HG03575 (cell line): Measurements from ENCODE around the gene SH3GLB2.

Source experiments
- ATAC-seq: cut with Tn5 transposase; IDR thresholded peaks from one replicate; pipeline ENCODE4 v1.9.1; 2021; ENCODE audit not compliant: unreplicated experiment, insufficient number of reproducible peaks, low FRiP score; ENCODE audit errors: extremely low read depth

SH3GLB2 gene

DNA sequence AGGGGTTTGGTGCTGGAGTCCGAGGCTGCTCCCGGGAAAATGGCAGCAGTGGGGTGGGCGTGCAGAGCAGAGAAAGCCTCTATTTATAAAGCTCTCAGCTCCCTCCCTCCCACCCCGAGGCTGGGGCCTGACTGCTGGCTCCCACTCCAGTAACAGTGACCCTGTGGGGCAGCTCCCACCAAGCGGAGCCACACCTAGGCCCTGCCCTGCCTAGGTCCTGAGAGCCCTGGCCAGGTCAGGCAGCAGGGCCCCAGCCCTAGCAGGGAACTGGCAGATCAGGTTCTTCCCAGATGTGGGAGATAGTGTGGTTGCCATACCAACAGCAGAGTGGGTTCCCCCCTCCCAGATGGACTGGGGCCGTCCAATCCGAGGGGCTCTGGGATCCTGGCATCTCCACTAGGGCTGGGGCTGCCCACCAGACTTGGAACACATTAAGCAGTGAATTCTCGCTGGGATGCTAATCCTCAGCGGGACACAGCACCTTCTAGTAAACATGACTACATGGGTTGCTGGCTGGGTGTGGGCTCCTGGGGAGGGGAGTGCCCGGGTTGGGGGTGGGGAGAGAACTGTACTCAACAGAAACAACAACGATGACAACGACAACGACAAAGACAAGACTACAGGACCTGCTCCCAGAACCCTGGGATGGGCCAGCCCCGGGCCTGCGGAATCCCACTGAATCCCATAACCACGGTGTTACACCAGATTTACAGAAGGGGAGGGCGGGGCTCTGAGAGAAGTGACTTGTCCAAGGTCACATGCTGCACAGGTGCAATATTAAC, 1.5 kb downstream of the SH3GLB2 start:
- ATAC-seq: no peak

DNA sequence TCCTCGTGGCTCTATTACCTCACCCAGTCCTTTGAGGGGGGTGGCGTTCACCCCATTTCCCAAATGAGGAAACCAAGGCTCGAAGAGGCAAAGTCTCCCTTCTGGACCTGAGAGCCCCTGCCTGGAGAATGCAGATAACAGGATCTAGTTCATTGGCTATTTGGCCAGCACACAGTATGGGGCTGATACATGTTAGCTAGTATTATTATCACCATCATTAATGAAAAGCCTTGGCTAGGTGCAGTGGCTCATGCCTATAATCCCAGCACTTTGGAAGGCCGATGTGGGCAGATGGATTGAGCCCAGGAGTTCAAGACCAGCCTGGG, 4.3 kb downstream of the SH3GLB2 start:
- ATAC-seq: no peak

DNA sequence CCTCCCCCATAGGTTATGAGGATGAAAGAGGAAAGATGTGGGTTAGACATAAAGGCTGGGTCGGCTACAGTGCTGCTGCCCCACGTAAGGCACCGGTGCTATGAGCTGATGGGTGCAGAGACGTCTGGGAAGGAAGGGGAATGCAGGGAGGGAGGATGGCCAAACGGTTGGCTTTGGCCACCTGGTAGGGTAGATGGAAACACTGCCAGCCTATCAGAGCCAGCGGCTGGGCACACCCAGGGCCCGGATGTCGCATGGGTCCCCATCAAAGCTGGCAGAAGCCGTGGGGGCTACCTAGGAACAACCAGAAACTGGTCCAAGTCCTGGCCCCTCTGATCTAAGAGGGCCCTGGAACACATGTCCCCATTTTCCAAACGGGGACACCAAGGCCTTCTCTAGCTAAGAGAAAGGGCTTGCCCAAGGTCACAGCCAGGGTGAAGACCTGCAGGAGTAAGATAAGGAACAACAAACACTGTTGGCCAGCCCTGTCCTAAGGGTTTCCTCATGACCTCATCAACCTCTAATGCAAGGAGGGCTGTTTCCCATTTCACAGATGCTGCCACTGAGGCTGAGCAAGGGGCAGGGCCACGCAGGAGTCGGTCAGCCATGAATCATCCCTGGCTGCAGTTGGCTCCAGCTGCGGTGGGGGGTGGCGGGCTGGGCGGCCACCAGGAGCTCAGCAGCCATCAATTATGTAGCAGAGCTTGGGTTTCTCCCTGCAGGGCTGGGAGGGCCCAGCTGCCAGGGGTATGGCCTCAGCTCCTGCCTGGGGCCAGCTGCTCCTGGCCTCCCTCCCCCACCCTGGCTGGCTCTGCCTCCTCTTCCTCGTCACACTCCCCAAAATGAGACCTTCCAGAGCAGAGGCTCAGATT, 4.9 kb downstream of the SH3GLB2 start:
- no peak for ATAC-seq

DNA sequence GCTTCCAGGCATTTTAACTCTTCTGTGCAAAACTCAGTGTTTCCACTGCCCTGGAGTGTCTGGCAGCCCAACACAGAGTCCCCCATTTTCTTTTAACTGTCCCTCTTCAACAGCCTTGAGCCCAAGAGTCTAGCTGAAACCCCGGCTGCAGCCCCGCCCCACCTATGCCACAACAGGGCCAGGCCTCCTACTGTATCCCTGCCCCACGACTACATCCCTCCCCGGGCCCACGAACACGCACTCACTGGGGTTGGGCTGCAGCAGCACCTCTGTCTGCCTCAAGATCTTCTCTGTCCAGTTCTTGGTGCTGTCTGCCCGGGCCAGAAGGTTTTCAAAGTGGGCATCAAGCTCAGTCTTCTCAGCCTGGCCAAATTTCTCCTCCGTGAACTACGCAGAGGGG, 6.1 kb downstream of the SH3GLB2 start:
- ATAC-seq: no peak

DNA sequence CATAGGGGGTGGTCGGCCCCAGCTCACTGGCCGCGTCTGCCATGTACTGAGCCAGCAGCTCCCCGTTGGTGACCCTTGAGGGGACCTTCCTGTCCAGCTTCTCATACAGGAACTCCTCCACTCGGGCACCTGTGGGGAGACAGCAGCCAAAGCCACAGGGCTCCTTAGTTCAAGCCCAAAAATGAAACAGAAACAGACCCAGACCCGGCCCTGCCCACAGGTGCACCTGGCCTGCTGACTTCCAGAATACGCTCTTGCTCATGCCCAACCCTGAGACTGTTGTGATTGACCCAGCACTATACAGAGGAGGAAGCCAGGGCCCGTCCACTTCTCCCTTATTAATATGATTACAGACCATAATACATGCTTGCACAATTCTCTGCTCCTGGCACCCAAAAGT, 7.0 kb downstream of the SH3GLB2 start:
- ATAC-seq: no peak

DNA sequence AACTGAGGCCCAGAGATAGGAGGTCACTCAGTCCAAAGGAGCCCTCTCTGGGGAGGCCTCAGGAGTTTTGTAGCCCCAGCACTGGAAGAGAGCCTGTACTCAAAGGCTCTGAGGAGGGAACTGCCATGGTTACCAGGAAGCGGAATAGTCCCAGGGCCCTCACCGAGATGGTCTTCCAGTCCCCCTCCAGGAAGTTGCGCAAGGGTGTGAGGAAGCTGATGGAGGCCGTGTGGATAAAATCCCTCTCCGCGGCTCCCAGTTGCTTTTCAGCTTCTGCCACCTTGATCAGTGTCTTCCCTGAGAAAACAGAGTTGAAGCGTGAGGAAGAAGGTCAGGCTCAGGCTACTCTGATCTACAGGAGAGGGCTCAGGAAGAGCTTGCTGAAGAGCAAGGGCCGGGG, 13.5 kb downstream of the SH3GLB2 start:
- ATAC-seq: no peak

DNA sequence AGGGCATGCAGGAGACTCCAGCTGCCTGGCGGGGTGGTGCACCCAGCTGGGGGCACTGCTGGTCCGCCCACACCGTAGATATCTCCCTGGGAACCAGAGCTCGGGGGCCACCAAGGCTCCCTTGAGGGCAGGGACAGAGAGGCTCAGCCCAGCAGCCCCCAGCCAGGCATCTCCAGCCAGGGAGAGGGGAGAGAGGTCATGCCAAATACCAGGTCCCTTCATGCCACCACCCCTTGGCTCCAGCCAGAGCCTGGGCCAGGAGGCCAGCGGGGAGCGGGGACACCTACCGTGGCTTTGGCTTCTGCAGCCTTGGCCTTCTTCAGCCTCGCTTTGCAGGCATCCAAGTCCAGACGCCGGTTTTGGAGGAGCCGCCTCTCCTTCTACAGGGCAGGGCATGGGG, 14.0 kb downstream of the SH3GLB2 start:
- no peak for ATAC-seq

DNA sequence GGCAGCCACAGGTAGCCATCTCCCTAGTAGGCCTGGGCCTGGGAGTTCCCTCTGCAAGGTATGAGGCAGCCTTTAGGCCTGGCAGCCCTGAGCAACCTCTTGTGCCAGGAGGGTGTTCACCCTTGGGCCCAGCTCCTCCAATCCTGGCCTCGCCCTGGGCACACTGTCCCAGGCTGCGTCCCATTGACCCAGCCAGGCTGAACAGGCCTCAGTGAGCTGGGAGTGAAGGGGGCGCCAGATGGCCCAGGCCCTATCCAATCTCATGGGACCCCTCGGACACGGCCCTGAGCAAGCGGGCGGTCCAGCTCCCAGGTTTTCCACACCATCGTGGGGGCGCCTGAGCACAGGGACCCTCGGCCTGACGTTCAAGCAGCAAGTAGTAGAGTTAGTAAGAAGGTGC, 14.5 kb downstream of the SH3GLB2 start:
- ATAC-seq: no peak

DNA sequence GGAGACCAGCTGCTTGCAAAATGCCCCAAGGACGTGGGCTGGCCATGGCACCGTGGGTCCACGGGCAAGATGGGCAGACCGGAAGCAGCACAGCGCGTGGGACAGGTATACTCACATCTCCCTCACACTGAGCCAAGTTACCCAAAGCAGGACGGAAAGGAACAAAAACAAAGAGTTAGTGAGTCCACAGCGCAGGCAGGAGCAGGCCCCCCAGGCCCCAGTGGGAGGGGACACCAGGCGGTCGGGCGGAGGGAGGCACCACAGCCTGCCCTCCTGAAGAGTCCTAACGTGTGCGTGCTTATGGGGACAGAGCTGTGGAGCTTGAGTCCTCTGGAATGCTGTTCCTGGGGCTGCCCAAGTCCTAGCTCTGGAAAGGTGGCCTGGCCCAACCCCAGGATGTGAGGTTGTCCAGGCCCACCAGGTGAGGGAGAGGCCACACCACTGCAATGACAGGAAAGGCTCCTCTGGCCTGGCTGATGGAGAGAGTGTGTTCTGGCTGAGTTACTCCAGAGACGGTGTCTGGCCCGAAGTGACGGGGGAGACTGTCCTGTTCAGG, 15.2 kb downstream of the SH3GLB2 start:
- ATAC-seq: no peak

DNA sequence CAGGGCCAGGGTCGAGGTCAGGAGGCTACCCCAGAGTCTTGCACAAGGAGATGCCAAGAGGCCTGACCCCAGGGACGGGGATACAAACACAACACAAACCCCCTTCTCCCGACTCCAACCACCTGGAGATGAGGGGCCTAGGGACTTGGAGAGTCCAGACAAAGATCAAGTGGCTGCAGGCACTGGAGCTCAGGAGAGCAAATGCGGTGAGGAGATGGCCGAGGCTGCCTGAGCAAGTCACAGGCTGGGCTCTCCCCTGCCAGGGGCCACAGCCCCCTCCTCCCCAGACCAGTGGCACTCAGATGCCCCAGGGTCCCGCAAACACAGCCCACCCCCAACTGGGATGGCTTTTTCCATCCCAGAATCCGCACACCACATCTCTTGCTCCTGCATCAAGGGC, 15.8 kb downstream of the SH3GLB2 start:
- no peak for ATAC-seq

DNA sequence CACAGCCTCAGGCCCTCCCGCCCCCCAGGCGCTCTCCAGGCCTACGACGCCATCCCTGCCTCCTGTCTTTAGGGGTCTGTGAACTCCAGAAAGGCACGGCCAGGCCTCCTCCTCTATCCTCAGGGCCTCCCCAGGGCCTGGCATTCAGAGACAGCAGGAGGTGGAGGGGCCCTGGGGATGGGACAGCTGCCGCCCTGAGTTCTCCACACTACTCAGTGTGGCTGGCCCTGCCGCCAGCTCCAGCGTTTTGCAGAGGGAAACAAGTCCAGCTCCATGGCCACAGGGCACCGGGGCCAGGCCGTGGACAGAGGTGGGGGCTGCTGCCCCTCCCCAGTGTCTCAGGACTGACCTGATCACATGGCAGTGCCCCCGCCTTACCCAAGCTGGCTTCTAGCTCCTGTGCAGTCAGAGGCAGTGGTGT, 16.4 kb downstream of the SH3GLB2 start:
- ATAC-seq: no peak

DNA sequence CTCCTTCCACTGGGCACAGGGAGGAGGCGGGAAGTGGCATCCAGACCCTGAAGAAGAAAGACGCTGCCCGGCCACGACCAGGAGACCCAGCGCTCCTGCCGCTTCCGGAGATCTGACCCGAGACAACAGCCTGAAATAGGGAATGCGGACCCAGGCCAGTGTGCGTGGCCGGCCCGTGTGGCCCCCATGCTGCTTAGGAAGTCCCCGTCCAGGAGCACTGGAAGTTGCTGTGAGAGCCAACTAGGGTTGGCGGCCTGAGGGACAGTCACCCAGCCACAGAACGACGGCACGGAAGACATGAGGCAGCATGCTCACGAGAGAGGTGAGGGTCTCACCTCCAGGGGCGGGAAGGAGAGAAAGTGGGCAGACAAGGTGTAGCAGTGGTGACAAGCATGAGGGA, 17.0 kb downstream of the SH3GLB2 start:
- ATAC-seq: no peak

DNA sequence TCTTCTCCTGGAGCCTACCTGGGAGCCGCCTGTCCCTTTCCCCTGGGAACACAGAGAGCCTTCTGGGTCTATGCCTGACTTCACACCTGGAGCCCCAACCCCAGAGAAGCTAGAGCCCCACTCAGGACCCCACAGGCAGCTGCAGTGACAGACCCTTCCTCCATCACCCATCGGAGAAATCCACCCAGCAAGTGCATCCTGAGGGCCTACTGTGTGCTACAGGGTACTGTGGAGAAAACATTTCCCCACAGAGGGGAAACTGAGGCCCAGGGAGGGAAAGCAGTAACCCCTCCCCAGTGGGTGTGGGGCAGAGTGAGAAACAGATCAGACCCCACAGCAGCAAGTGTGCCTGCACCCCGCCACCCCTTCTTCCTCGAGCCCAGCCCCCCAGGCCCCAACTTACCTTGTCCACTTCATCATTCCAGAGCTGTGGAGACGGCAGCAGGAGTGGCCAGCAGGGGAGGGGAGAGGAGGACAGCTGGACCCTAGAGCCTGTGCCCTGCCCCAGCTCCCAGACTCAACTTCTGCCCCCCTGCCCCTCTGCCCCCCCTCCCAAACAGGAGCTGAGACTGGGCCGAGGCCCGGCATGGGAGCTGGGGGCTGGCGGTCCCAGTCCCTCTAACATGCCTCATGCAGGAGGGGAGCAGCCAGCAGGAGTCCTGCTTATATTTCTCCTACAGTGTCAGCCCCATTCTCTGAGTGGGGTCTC, 17.7 kb downstream of the SH3GLB2 start:
- ATAC-seq: no peak

DNA sequence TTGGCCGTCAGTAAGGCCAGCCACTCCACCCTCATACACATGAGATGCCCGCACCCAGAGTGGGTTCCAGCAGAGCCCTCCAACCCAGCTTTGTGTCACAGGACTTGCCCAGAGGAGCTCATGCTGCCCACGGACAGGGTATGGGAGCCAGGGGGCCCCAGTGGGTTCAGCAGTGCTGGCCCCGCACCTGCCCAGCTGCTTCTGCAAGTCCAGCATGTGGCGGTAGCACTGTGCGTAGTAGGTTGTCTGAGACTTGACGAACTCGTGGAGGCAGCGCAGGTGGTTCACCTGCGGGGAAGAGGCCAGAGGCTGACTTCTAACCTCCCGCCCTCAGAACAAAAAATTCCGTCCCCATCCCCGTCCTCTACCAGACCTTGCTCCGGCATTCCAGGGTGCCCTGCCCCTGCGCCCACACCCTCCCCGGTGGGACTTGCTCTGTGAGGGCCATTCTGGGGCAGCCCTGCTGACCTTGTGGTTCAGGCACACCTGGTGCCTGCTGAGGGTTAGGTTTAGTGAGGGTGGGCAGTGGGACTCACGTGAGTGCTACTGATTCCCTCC, 18.5 kb downstream of the SH3GLB2 start:
- ATAC-seq: no peak

DNA sequence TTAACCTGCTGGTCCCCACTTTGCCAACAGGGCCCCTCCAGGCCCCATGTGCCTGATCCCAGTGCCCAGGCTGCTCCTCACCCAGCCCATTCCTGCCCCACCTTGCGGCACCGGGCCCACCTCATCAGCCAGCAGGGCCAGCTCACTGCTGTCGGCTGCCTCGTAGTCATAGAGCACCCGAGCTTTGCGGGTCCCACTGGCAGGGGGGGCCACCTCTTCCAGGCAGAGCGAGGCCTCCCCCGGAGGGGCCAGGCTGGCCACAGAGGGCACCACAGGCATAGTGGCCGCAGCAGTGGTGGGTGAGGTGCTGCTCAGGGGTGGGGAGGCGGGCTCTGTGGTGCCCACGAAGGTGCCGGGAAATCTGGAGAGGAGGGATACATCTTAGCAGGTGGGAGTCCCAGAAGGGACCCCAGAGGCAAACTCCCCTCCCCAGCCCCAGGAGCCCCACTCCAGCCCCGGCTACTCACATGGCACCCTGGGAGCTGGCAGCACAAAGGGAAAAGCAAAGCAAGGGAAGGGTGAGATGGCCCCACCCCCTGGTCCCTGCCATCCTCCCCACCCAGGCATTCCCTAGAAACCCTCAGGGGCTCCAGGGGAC, 19.0 kb downstream of the SH3GLB2 start:
- ATAC-seq: no peak

DNA sequence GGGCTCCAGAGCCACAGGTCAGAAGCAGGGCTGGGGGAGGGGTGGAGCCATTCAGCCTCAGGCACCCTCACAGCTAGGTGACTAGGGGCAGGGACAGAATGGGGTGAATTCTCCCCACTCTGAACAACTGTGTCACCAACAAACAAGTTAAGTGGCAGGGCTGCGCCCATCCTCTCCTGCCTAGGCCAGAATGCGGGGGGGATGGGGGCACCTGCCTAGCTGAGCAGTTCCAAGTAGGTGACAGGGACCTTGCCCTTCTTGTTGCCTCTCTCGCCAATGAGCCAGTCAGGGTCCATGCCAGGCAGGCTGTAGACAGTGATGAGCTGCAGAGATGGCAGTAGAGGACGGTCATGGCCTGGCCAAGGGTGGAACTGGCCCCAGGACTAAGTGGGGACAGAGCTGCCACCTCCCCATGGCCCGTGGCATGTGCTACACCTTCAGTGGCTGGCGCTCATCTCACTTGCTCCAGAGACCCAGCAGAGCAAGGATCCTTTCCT, 19.6 kb downstream of the SH3GLB2 start:
- ATAC-seq: no peak

DNA sequence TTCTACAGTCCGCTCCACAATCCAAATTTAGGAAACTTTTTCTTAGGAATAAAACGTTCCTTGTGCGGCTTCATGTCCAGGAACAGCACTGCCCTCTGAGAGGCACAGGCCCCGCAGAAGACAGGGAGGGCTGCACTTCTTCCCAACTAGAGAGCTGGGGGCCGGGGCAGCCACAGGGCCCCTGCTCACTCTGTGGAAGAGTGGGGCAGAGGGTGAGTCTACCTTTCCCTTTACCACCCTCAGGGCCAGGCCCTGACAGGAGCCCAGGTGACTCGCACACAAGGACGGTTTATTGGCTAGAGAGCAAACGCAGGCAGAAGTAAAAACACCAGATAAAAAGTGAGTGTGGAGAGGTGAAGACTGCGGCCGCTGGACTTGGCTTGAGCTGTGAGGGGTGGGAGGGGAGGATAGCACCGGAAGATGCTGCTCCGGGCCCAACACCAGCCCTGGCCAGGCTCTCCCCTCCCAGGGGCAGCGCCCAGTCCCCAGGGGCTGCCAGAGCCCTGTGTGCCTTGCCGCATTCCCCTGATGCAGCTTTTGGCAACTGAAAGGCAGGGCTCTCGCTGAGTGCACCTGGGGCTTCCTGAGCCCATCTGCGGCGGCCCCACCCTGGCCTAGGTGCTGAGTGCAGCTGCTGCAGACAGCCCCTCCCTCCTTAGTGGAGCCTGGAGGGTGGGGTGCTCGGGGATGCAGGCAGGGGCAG, 20.2 kb downstream of the SH3GLB2 start:
- no peak for ATAC-seq

DNA sequence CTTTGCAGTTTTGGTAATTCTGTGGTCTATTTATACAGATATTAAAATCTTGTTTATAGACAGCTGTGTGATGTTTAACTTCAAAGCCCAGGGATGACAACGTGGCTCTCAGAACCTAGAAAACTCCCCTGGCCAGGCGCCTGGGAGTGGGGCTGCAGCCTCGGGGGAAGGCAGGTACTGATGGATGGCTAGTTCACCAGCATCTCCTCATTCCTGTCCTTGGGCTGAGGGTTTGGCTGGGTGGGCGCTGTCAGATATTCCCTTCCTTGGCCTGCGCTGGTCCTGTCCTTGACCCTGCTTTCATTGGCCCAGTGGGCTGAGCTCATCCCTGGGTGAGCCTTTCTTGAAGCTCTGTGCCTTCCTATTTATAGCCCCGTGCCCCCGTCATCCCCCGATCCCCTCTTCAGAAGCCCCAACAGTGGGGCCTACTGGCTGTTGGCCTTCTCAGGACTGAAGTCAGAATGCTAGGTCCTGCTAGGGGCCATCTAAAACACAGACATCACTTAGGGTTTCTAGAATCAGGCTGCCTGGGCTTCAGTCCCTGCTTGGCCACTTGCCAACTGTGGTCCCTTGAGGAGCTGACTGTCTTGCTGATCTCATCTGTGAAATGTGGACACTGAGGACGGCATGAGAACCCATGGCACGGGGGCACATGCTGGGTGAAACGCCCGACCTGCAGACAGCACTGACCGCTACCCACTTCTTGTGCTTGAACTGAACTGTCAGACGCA, 20.9 kb downstream of the SH3GLB2 start:
- ATAC-seq: no peak
